HPDE6-E6E7 (cell line): ENCODE results near the gene LONRF2.

Experiments
- DNase-seq: peaks from one replicate; pipeline ENCODE4 v3.0.0; 2011; ENCODE audit warnings: missing footprints; ENCODE audit errors: extremely low spot score

The LONRF2 gene

GRCh38 chr2:100275200-100275589 is 47.1 kb downstream of the LONRF2 start:
- DNase-seq = no peak

- DNase-seq = no peak
Measured at GRCh38 chr2:100274566-100275199, 47.6 kb downstream of the LONRF2 start.

GRCh38 chr2:100274076-100274475 is 48.2 kb downstream of the LONRF2 start:
- no peak for DNase-seq

GRCh38 chr2:100273387-100273786 is 48.9 kb downstream of the LONRF2 start:
- DNase-seq = no peak

- no peak for DNase-seq
Measured at GRCh38 chr2:100272841-100273329, 49.4 kb downstream of the LONRF2 start.

GRCh38 chr2:100271210-100271609 is 51.1 kb downstream of the LONRF2 start:
- no peak for DNase-seq

- DNase-seq = no peak
Measured at GRCh38 chr2:100270381-100271146, 51.7 kb downstream of the LONRF2 start.

- DNase-seq = no peak
Measured at GRCh38 chr2:100269889-100270288, 52.4 kb downstream of the LONRF2 start.

GRCh38 chr2:100268986-100269385 is 53.3 kb downstream of the LONRF2 start:
- no peak for DNase-seq

- no peak for DNase-seq
Measured at GRCh38 chr2:100267751-100268150, 54.5 kb downstream of the LONRF2 start.

GRCh38 chr2:100266126-100266525 is 56.2 kb downstream of the LONRF2 start:
- no peak for DNase-seq

GRCh38 chr2:100265226-100265625 is 57.1 kb downstream of the LONRF2 start:
- DNase-seq = no peak

GRCh38 chr2:100264651-100265050 is 57.6 kb downstream of the LONRF2 start:
- no peak for DNase-seq

GRCh38 chr2:100264121-100264520 is 58.2 kb downstream of the LONRF2 start:
- DNase-seq = no peak

GRCh38 chr2:100262555-100263320 is 59.6 kb downstream of the LONRF2 start:
- peak; percentile 49 for DNase-seq

- DNase-seq = no peak
Measured at GRCh38 chr2:100262046-100262445, 60.3 kb downstream of the LONRF2 start.

GRCh38 chr2:100260712-100261620 is 61.3 kb downstream of the LONRF2 start:
- DNase-seq = peak; percentile 55

GRCh38 chr2:100259106-100259505 is 63.2 kb downstream of the LONRF2 start:
- DNase-seq = no peak

GRCh38 chr2:100257939-100258338 is 64.4 kb downstream of the LONRF2 start:
- DNase-seq = peak; percentile 19

GRCh38 chr2:100256849-100257248 is 65.5 kb downstream of the LONRF2 start:
- no peak for DNase-seq

GRCh38 chr2:100256416-100256815 is 65.9 kb downstream of the LONRF2 start:
- no peak for DNase-seq
